Measurements from ENCODE around the gene NBDY.

The NBDY gene

DNA sequence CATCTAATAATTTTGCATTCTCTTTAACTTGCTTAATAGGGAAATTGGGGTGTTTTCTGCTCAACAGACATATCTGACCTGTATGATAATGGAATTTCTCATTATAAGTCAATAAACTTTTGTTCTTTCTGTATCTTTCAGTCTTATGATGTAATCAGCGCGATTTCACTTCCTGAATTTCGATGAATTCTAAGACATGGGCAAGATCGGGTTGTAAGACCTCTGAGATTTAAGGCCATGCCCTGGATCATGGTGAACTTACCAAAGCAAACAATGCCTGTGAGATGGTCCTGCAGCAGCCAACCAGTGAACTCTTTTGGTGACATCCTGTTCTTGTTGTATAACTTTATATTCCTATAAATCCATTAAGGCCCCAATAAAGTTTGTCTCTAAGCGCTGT, 88.1 kb downstream of the NBDY start:
- H3K27me3 ChIP-seq (ENCODE audit: control insufficient read depth in 2 of 2, insufficient read depth in 2 of 2, low read length in 2 of 2) = peaks cover 0 to 3% of the 10 kb centered on the region in 2 donors
- no peaks in the 10 kb centered on the region for H3K9me3 ChIP-seq (ENCODE audit: control insufficient read depth in 2 of 2, low read length in 2 of 2)
- no peak overlapping the region for H3K4me3 ChIP-seq (ENCODE audit: low read length in 2 of 2)
- no peaks in the 10 kb centered on the region for H3K4me1 ChIP-seq (ENCODE audit: control insufficient read depth in 2 of 2, insufficient read depth in 2 of 2, low read length in 2 of 2)
- no peaks in the 10 kb centered on the region for H3K36me3 ChIP-seq (ENCODE audit: control insufficient read depth in 2 of 2, insufficient read depth in 2 of 2, low read length in 2 of 2)
- no peak overlapping the region for H3K9ac ChIP-seq (ENCODE audit: low read depth in 1 of 2, low read length in 2 of 2)
- H3K27ac ChIP-seq (ENCODE audit: low read depth in 2 of 2, low read length in 2 of 2) = no peak overlapping the region

GRCh38 chrX:56826020-56826419, 97.0 kb downstream of the NBDY start:
- H3K4me1 ChIP-seq (ENCODE audit: control insufficient read depth in 2 of 2, insufficient read depth in 2 of 2, low read length in 2 of 2) = no peaks in the 10 kb centered on the region
- peaks cover 0 to 2% of the 10 kb centered on the region in 2 donors for H3K27me3 ChIP-seq (ENCODE audit: control insufficient read depth in 2 of 2, insufficient read depth in 2 of 2, low read length in 2 of 2)
- H3K36me3 ChIP-seq (ENCODE audit: control insufficient read depth in 2 of 2, insufficient read depth in 2 of 2, low read length in 2 of 2) = no peaks in the 10 kb centered on the region
- H3K4me3 ChIP-seq (ENCODE audit: low read length in 2 of 2) = no peak overlapping the region
- H3K27ac ChIP-seq (ENCODE audit: low read depth in 2 of 2, low read length in 2 of 2) = no peak overlapping the region
- H3K9ac ChIP-seq (ENCODE audit: low read depth in 1 of 2, low read length in 2 of 2) = no peak overlapping the region
- no peaks in the 10 kb centered on the region for H3K9me3 ChIP-seq (ENCODE audit: control insufficient read depth in 2 of 2, low read length in 2 of 2)

DNA sequence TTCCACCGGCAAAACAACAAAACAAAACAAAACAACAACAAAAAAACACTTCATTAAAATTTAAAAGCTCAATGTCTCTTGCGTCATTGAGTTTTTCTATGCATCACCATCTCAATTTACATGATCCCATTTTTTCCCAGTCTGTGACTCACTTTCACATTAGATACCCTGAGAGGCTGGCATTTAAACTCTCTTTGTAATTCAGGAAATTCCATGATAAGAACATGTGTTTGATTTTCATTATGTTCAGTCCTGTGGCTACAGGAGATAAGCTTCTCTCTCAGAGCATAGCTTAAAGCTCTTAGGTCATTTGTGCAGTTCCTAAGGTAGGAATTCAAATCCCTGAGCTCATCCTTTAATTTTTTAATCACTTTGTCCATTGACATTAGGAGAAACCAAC, 104.6 kb downstream of the NBDY start:
- Histone ChIP-seq H3K36me3 (ENCODE audit: control insufficient read depth in 2 of 2, insufficient read depth in 2 of 2, low read length in 2 of 2) (no peaks in the 10 kb centered on the region), H3K4me3 (ENCODE audit: low read length in 2 of 2) (no peak overlapping the region), H3K27ac (ENCODE audit: low read depth in 2 of 2, low read length in 2 of 2) (no peak overlapping the region), H3K27me3 (ENCODE audit: control insufficient read depth in 2 of 2, insufficient read depth in 2 of 2, low read length in 2 of 2) (peaks cover 2 to 3% of the 10 kb centered on the region in 2 donors), H3K9ac (ENCODE audit: low read depth in 1 of 2, low read length in 2 of 2) (no peak overlapping the region), H3K9me3 (ENCODE audit: control insufficient read depth in 2 of 2, low read length in 2 of 2) (no peaks in the 10 kb centered on the region), H3K4me1 (ENCODE audit: control insufficient read depth in 2 of 2, insufficient read depth in 2 of 2, low read length in 2 of 2) (no peaks in the 10 kb centered on the region)

DNA sequence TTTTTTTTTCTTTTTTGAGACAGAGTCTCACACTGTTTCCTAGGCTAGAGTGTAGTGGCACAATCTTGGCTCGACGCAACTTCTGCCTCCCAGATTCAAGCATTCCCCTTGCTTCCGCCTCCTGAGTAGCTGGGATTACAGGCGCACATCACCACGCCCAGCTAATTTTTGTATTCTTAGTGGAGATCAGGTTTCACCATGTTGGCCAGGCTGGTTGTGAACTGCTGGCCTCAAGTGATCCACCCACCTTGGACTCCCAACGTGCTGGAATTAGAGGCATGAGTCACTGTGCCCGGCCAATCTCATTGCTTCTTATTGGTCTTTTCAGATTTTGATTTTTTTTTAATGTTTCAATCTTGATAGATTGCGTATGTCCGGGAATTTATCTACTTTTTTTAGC, 124.4 kb downstream of the NBDY start:
- H3K36me3 ChIP-seq (ENCODE audit: control insufficient read depth in 2 of 2, insufficient read depth in 2 of 2, low read length in 2 of 2) = no peaks in the 10 kb centered on the region
- peaks cover 1 to 2% of the 10 kb centered on the region in 2 donors for H3K27me3 ChIP-seq (ENCODE audit: control insufficient read depth in 2 of 2, insufficient read depth in 2 of 2, low read length in 2 of 2)
- H3K27ac ChIP-seq (ENCODE audit: low read depth in 2 of 2, low read length in 2 of 2) = no peak overlapping the region
- no peaks in the 10 kb centered on the region for H3K9me3 ChIP-seq (ENCODE audit: control insufficient read depth in 2 of 2, low read length in 2 of 2)
- no peaks in the 10 kb centered on the region for H3K4me1 ChIP-seq (ENCODE audit: control insufficient read depth in 2 of 2, insufficient read depth in 2 of 2, low read length in 2 of 2)
- H3K9ac ChIP-seq (ENCODE audit: low read depth in 1 of 2, low read length in 2 of 2) = no peak overlapping the region
- no peak overlapping the region for H3K4me3 ChIP-seq (ENCODE audit: low read length in 2 of 2)

DNA sequence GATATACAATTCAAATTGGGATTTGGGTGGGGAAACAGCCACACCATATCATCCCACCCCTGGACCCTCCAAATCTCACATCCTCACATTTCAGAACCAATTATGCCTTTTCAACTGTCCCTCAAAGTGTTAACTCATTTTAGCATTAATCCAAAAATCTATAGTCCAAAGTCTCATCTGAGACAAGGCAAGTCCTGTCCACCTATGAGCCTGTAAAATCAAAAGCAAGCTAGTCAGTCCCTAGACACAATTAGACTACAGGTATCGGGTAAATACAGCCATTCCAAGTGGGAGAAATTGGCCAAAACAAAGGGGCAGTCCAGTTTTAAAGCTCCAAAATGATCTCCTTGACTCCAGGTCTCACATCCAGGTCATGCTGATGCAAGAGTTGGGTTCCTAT, 128.0 kb downstream of the NBDY start:
- no peaks in the 10 kb centered on the region for H3K36me3 ChIP-seq (ENCODE audit: control insufficient read depth in 2 of 2, insufficient read depth in 2 of 2, low read length in 2 of 2)
- no peak overlapping the region for H3K27ac ChIP-seq (ENCODE audit: low read depth in 2 of 2, low read length in 2 of 2)
- peaks cover 1 to 2% of the 10 kb centered on the region in 2 donors for H3K27me3 ChIP-seq (ENCODE audit: control insufficient read depth in 2 of 2, insufficient read depth in 2 of 2, low read length in 2 of 2)
- no peak overlapping the region for H3K9ac ChIP-seq (ENCODE audit: low read depth in 1 of 2, low read length in 2 of 2)
- no peaks in the 10 kb centered on the region for H3K4me1 ChIP-seq (ENCODE audit: control insufficient read depth in 2 of 2, insufficient read depth in 2 of 2, low read length in 2 of 2)
- H3K9me3 ChIP-seq (ENCODE audit: control insufficient read depth in 2 of 2, low read length in 2 of 2) = no peaks in the 10 kb centered on the region
- no peak overlapping the region for H3K4me3 ChIP-seq (ENCODE audit: low read length in 2 of 2)

DNA sequence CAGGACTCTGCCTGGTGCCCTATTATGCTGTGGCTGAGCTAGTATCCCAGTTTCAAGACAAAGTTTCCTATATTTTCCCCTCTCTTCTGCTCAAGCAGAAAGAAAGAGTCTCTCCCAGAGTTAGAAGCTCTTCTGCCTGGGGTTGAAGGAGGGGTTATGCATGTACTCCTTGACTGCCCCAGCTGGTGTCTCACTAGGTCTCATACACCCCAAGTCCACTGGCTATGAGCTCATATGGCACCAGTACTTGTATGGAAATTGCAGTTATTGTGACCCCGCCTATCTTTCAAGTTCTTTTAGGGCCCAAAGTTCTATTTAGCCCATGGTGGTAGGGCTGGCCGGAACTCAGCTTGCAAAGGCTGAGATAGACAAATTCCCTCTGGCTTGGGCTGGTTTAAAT, 131.8 kb downstream of the NBDY start:
- Histone ChIP-seq H3K27me3 (ENCODE audit: control insufficient read depth in 2 of 2, insufficient read depth in 2 of 2, low read length in 2 of 2) (peaks cover 1 to 8% of the 10 kb centered on the region in 2 donors), H3K9me3 (ENCODE audit: control insufficient read depth in 2 of 2, low read length in 2 of 2) (no peaks in the 10 kb centered on the region), H3K9ac (ENCODE audit: low read depth in 1 of 2, low read length in 2 of 2) (no peak overlapping the region), H3K4me3 (ENCODE audit: low read length in 2 of 2) (no peak overlapping the region), H3K4me1 (ENCODE audit: control insufficient read depth in 2 of 2, insufficient read depth in 2 of 2, low read length in 2 of 2) (no peaks in the 10 kb centered on the region), H3K27ac (ENCODE audit: low read depth in 2 of 2, low read length in 2 of 2) (no peak overlapping the region), H3K36me3 (ENCODE audit: control insufficient read depth in 2 of 2, insufficient read depth in 2 of 2, low read length in 2 of 2) (no peaks in the 10 kb centered on the region)
